Activated CD8-positive, alpha-beta memory T cell treated with anti-CD3 and anti-CD28 coated beads for 1 hour (primary cell): ENCODE data around the gene ADGRL3.

Experiments
- DNase-seq, 2 donors: peaks; one replicate each; pipeline ENCODE4 v3.0.0-alpha.2; 2020; ENCODE audit warnings: low read depth in 1 of 2; ENCODE audit errors: extremely low read depth in 1 of 2

Gene ADGRL3

GRCh38 chr4:62028745-62029144, 828.6 kb downstream of the ADGRL3 start:
- no peak for DNase-seq

- DNase-seq, result no peak
Measured at GRCh38 chr4:62030958-62031357, 830.8 kb downstream of the ADGRL3 start.

GRCh38 chr4:62037571-62037970, 837.4 kb downstream of the ADGRL3 start:
- DNase-seq, result no peak

- no peak for DNase-seq
Measured at GRCh38 chr4:62051332-62051731, 851.2 kb downstream of the ADGRL3 start.

GRCh38 chr4:62053974-62054373, 853.8 kb downstream of the ADGRL3 start:
- DNase-seq, result no peak

- DNase-seq, result no peak
Measured at GRCh38 chr4:62057031-62057430, 856.9 kb downstream of the ADGRL3 start.

- no peak for DNase-seq
Measured at GRCh38 chr4:62058571-62058970, 858.4 kb downstream of the ADGRL3 start.

- no peak for DNase-seq
Measured at GRCh38 chr4:62070291-62070852, 870.2 kb downstream of the ADGRL3 start.

- no peak for DNase-seq
Measured at GRCh38 chr4:62075089-62075488, 875.0 kb downstream of the ADGRL3 start.

GRCh38 chr4:62075521-62075920, 875.4 kb downstream of the ADGRL3 start:
- DNase-seq, result no peak

- no peak for DNase-seq
Measured at GRCh38 chr4:62077406-62077805, 877.3 kb downstream of the ADGRL3 start.

GRCh38 chr4:62080431-62080830, 880.3 kb downstream of the ADGRL3 start:
- DNase-seq, result no peak

- DNase-seq, result no peak
Measured at GRCh38 chr4:62087706-62088105, 887.6 kb downstream of the ADGRL3 start.

GRCh38 chr4:62093735-62094134, 893.6 kb downstream of the ADGRL3 start:
- DNase-seq, result no peak

GRCh38 chr4:62096881-62097280, 896.8 kb downstream of the ADGRL3 start:
- no peak for DNase-seq

GRCh38 chr4:62115216-62115615, 915.1 kb downstream of the ADGRL3 start:
- DNase-seq, result no peak

- no peak for DNase-seq
Measured at GRCh38 chr4:62117886-62118285, 917.8 kb downstream of the ADGRL3 start.

GRCh38 chr4:62118558-62118957, 918.4 kb downstream of the ADGRL3 start:
- no peak for DNase-seq

GRCh38 chr4:62119195-62119594, 919.1 kb downstream of the ADGRL3 start:
- no peak for DNase-seq

- DNase-seq, result no peak
Measured at GRCh38 chr4:62126064-62126732, 926.1 kb downstream of the ADGRL3 start.
